IMR-90 (cell line): ENCODE results near the gene LDLRAD4. TPM values are rescaled to one million over a fixed set of nuclear protein-coding genes. Genes with fewer than 3 reads are reported as not detected.

Experiments
- ATAC-seq: fragments of 200-7000 bp; cut with Tn5 transposase; 2 replicates; pipeline ENCODE4 v1.9.1; 2020; ENCODE audit warnings: low read depth, mild to moderate bottlenecking, moderate library complexity
- BruUV-seq: library from RNA; stranded (reverse); fragments of 400-500 nt; replicated peaks from 2 replicates; lab custom pipeline; 2021; lab: Mats Ljungman, UMichigan
- CTCF ChIA-PET: fragments of 300-600 bp; formaldehyde crosslinking; extraction: SDS; loops from one replicate; lab custom pipeline; 2021; ENCODE audit warnings: antibody characterized with exemption; lab: Yijun Ruan, JAX
- POLR2A ChIA-PET: fragments of 300-600 bp; sonication (Branson Sonifier 250); formaldehyde crosslinking; loops from one replicate; lab custom pipeline; 2022; ENCODE audit warnings: antibody characterized with exemption; ENCODE audit not compliant: unreplicated experiment; lab: Charles Lee
- DNase-seq: peaks from one replicate; pipeline ENCODE4 v3.0.0; 2013
- H2AFZ ChIP-seq: replicated peaks from 2 replicates; pipeline ENCODE3; 2013; ENCODE audit warnings: low read length, mild to moderate bottlenecking; ENCODE audit not compliant: poor library complexity
- H2AK5ac ChIP-seq: 2 replicates; pipeline ENCODE4 v1.6.1; 2013; ENCODE audit warnings: low read depth, low read length, inconsistent platforms
- H2AK9ac ChIP-seq: replicated peaks from 2 replicates; pipeline ENCODE3; 2013; ENCODE audit warnings: mild to moderate bottlenecking, low read depth, low read length, moderate library complexity; ENCODE audit not compliant: poor library complexity
- H2BK120ac ChIP-seq: 2 replicates; pipeline ENCODE4 v1.6.1; 2013; ENCODE audit warnings: low read depth, low read length, inconsistent platforms
- H2BK15ac ChIP-seq: 3 replicates; pipeline ENCODE4 v1.6.1; 2013; ENCODE audit warnings: low read depth, low read length, inconsistent platforms
- H2BK20ac ChIP-seq: 2 replicates; pipeline ENCODE4 v1.6.1; 2013; ENCODE audit warnings: low read depth, mild to moderate bottlenecking, inconsistent platforms, low read length, moderate library complexity
- H2BK5ac ChIP-seq: 2 replicates; pipeline ENCODE4 v1.6.1; 2013; ENCODE audit warnings: mild to moderate bottlenecking, low read depth, low read length, inconsistent platforms; ENCODE audit not compliant: poor library complexity, severe bottlenecking
- H3K14ac ChIP-seq: replicated peaks from 2 replicates; pipeline ENCODE4 v1.6.1; 2013; ENCODE audit warnings: low read depth, low read length, inconsistent platforms
- H3K18ac ChIP-seq: 2 replicates; pipeline ENCODE4 v1.6.1; 2013; ENCODE audit warnings: low read depth, low read length, control low read depth
- H3K23ac ChIP-seq: 2 replicates; pipeline ENCODE4 v1.6.1; 2013; ENCODE audit warnings: low read depth, low read length, inconsistent platforms
- H3K27ac ChIP-seq: 2 replicates; pipeline ENCODE4 v1.5.1; 2013; ENCODE audit warnings: mild to moderate bottlenecking, control low read depth, low read length; ENCODE audit not compliant: insufficient read depth
- H3K27me3 ChIP-seq: 2 replicates; pipeline ENCODE4 v1.6.1; 2013; ENCODE audit warnings: low read length; ENCODE audit not compliant: control insufficient read depth, insufficient read depth
- H3K36me3 ChIP-seq: 2 replicates; pipeline ENCODE4 v1.6.1; 2013; ENCODE audit warnings: low read length, mixed read lengths; ENCODE audit not compliant: control insufficient read depth, insufficient read depth
- H3K4ac ChIP-seq: 2 replicates; pipeline ENCODE4 v1.6.1; 2013; ENCODE audit warnings: low read depth, low read length, inconsistent platforms
- H3K4me1 ChIP-seq: 2 replicates; pipeline ENCODE4 v1.6.1; 2013; ENCODE audit warnings: low read length, mixed read lengths; ENCODE audit not compliant: control insufficient read depth, insufficient read depth
- H3K4me2 ChIP-seq: 2 replicates; pipeline ENCODE4 v1.6.1; 2013; ENCODE audit warnings: low read depth, mild to moderate bottlenecking, control low read depth, low read length, moderate library complexity
- H3K4me3 ChIP-seq: 2 replicates; pipeline ENCODE4 v1.5.1; 2013; ENCODE audit warnings: low read depth, mild to moderate bottlenecking, control low read depth, low read length, moderate library complexity; ENCODE audit not compliant: insufficient read depth
- H3K56ac ChIP-seq: 2 replicates; pipeline ENCODE4 v1.6.1; 2013; ENCODE audit warnings: low read length, inconsistent platforms; ENCODE audit not compliant: insufficient read depth; ENCODE audit errors: extremely low read depth
- H3K79me1 ChIP-seq, 2 experiments: 2 replicates each; pipeline ENCODE4 v1.6.1; 2013; ENCODE audit warnings: low read length in 2 of 2, inconsistent platforms in 1 of 2, low read depth in 1 of 2
- H3K9ac ChIP-seq: 2 replicates; pipeline ENCODE4 v1.6.1; 2013; ENCODE audit warnings: low read depth, low read length, control low read depth
- H3K9me1 ChIP-seq: 2 replicates; pipeline ENCODE4 v1.6.1; 2013; ENCODE audit warnings: low read length, inconsistent platforms; ENCODE audit not compliant: insufficient read depth
- H3K9me3 ChIP-seq: 2 replicates; pipeline ENCODE4 v1.6.1; 2013; ENCODE audit warnings: low read length; ENCODE audit not compliant: control insufficient read depth, insufficient read depth
- H4K20me1 ChIP-seq: 2 replicates; pipeline ENCODE4 v1.6.1; 2013; ENCODE audit warnings: low read length, inconsistent platforms; ENCODE audit not compliant: insufficient read depth
- H4K5ac ChIP-seq: 2 replicates; pipeline ENCODE4 v1.6.1; 2013; ENCODE audit warnings: mild to moderate bottlenecking, low read depth, low read length, control low read depth
- H4K8ac ChIP-seq, 2 experiments: 2 replicates each; pipeline ENCODE4 v1.6.1; 2013; ENCODE audit warnings: low read depth in 2 of 2, low read length in 2 of 2, control low read depth in 1 of 2, inconsistent platforms in 1 of 2
- H4K91ac ChIP-seq: 2 replicates; pipeline ENCODE4 v1.6.1; 2013; ENCODE audit warnings: low read depth, low read length, inconsistent platforms; ENCODE audit not compliant: insufficient read depth
- CEBPB ChIP-seq: IDR thresholded peaks from 2 replicates; pipeline ENCODE4 v1.6.1; 2012; ENCODE audit warnings: low read depth, low read length, improper control_type of control experiment
- FOS ChIP-seq: fragments of 150-350 bp; IDR thresholded peaks from 2 replicates; pipeline ENCODE4 v1.6.1; 2016; ENCODE audit warnings: low read depth, low read length
- MXI1 ChIP-seq: IDR thresholded peaks from 2 replicates; pipeline ENCODE4 v1.6.1; 2012; ENCODE audit warnings: low read depth, mild to moderate bottlenecking, low read length, moderate library complexity, borderline replicate concordance
- NFE2L2 ChIP-seq: fragments of 150-350 bp; IDR thresholded peaks from 2 replicates; pipeline ENCODE4 v1.6.1; 2016; ENCODE audit warnings: low read depth, mild to moderate bottlenecking, low read length
- POLR2A ChIP-seq: IDR thresholded peaks from 2 replicates; pipeline ENCODE4 v1.6.1; 2012; ENCODE audit warnings: mild to moderate bottlenecking, low read depth, low read length
- RCOR1 ChIP-seq: IDR thresholded peaks from 2 replicates; pipeline ENCODE4 v1.6.1; 2012; ENCODE audit warnings: mild to moderate bottlenecking, low read length, improper control_type of control experiment; ENCODE audit not compliant: insufficient replicate concordance
- SMC3 ChIP-seq: fragments of 150-350 bp; IDR thresholded peaks from 2 replicates; pipeline ENCODE4 v1.6.1; 2016; ENCODE audit warnings: low read depth, mild to moderate bottlenecking, antibody characterized with exemption, low read length, moderate library complexity
- WGBS, 2 experiments: methylation state at CpG; one replicate each; pipeline versions ENCODE4 v1.1.5 to v1.1.7; 2013; ENCODE audit warnings: missing lambda C conversion rate in 2 of 2; ENCODE audit not compliant: insufficient read length in 1 of 2; ENCODE audit errors: extremely low coverage in 2 of 2; 5-methylcytosine and 5-hydroxymethylcytosine counted together
- dilution Hi-C: fragments of 300-500 bp; cut with HindIII; formaldehyde crosslinking; loops from one replicate; pipeline ENCODE4 v1.14.3; 2018; ENCODE audit warnings: low sequenced_read_pairs; ENCODE audit not compliant: unreplicated experiment
- in situ Hi-C: fragments of 300-500 bp; cut with MboI; formaldehyde crosslinking; loops from 3 replicates; pipeline ENCODE4 v1.14.3; 2019; ENCODE audit warnings: low sequenced_read_pairs, inconsistent platforms, mixed read lengths
- intact Hi-C: fragments of 100-400 bp; cut with micrococcal nuclease; formaldehyde crosslinking; loops from 2 replicates; pipeline ENCODE4 v1.10.0; 2022
- polyA plus RNA-seq, 3 experiments: library from polyadenylated mRNA; depleted of rRNA; stranded (reverse); fragments of >200 nt; gene quantifications; 2 replicates each; pipeline ENCODE4 v1.2.3, GENCODE V29; 2012; ENCODE audit warnings: low replicate concordance in 1 of 3
- total RNA-seq: library from RNA; depleted of rRNA; stranded (reverse); fragments of >200 nt; gene quantifications from 2 replicates; pipeline ENCODE4 v1.2.3, GENCODE V29; 2012
- TF ChIP-seq, protein P1 (sequence below): fragments of 150-350 bp; IDR thresholded peaks from 2 replicates; pipeline ENCODE4 v1.6.1; 2017; ENCODE audit warnings: mild to moderate bottlenecking, antibody characterized with exemption, low read length, low read depth

LDLRAD4 gene
- total and polyA plus RNA-seq, 2 of the 4 experiments (the other 2 are of a cell fraction) = not detected

DNA sequence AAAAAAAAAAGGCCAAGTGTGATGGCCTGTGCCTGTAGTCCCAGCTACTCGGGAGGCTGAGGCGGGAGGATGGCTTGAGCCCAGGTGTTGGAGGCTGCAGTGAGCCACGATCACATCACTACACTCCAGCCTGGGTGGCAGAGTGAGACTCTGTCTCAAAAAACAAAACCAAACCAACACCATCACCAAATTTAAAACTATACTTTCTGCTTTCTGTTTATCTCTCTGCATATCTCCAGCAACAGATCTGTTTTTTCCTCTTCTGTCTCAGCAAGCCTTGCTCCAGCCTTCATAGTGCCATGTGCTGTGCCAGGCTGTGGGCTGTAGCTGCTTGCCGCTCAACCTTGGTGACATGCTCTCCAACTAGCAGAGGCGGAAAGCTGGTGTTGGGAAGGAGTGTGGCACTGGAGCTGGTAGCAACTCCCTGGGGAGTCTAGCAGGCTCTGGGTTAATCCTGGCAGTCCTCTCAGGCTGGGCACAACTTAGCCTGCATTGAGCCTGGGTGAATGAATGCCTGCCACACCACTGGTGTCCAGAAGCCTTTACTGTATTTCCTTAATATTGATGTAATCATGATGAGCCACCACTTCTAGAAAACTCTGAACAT is 204.1 kb downstream of the LDLRAD4 start:
- no peak overlapping the region for H2BK20ac ChIP-seq
- no peak overlapping the region for H2BK15ac ChIP-seq
- H2AFZ ChIP-seq = no peak overlapping the region
- no peaks in the 10 kb centered on the region for H4K20me1 ChIP-seq
- H3K56ac ChIP-seq = no peak overlapping the region
- H3K27me3 ChIP-seq = no peaks in the 10 kb centered on the region
- TF ChIP-seq POLR2A (no peak), SMC3 (no peak), RCOR1 (no peak), NFE2L2 (no peak), MXI1 (no peak), CEBPB (no peak), FOS (no peak)
- TF ChIP-seq, protein P1, sequence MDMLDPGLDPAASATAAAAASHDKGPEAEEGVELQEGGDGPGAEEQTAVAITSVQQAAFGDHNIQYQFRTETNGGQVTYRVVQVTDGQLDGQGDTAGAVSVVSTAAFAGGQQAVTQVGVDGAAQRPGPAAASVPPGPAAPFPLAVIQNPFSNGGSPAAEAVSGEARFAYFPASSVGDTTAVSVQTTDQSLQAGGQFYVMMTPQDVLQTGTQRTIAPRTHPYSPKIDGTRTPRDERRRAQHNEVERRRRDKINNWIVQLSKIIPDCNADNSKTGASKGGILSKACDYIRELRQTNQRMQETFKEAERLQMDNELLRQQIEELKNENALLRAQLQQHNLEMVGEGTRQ = no peak
- no CpG with 5 or more reads among the region's 5 CpGs for WGBS, 2 experiments
- H3K4me2 ChIP-seq = no peak overlapping the region
- no peaks in the 10 kb centered on the region for H3K9me3 ChIP-seq
- H3K4me1 ChIP-seq = no peaks in the 10 kb centered on the region
- ChIA-PET CTCF (no interaction called here), POLR2A (no interaction called here)
- no TSS peak for BruUV-seq
- no peak overlapping the region for H2AK9ac ChIP-seq
- no peak overlapping the region for H3K27ac ChIP-seq
- no peak overlapping the region for H4K91ac ChIP-seq
- H4K5ac ChIP-seq = no peak overlapping the region
- dilution Hi-C loops = no loop called here
- intact Hi-C loops = no loop called here
- H3K9ac ChIP-seq = no peak overlapping the region
- no peaks in the 10 kb centered on the region for H3K36me3 ChIP-seq
- no peak overlapping the region for H3K23ac ChIP-seq
- H3K4ac ChIP-seq = no peak overlapping the region
- no peak overlapping the region for H2BK5ac ChIP-seq
- H3K4me3 ChIP-seq = no peak overlapping the region
- no peaks in the 10 kb centered on the region for H3K9me1 ChIP-seq
- H4K8ac ChIP-seq = no peak overlapping the region
- DNase-seq (no peak), ATAC-seq (no peak)
- H3K79me1 ChIP-seq = no peaks in the 10 kb centered on the region
- no peak overlapping the region for H2BK120ac ChIP-seq
- no peak overlapping the region for H3K14ac ChIP-seq
- H3K18ac ChIP-seq = no peak overlapping the region
- in situ Hi-C loops = no loop called here
- H2AK5ac ChIP-seq = no peak overlapping the region
